ENCODE measurements around the gene MCOLN3. TPM values are rescaled to one million over a fixed set of nuclear protein-coding genes. Genes with fewer than 3 reads are reported as not detected.

MCOLN3 gene
- total and polyA plus RNA-seq, 9 of the 15 experiments (the other 6 are each of a cell fraction or from before 2014, with no cell fraction given): 0.04 to 0.05 TPM; not detected in 7

DNA sequence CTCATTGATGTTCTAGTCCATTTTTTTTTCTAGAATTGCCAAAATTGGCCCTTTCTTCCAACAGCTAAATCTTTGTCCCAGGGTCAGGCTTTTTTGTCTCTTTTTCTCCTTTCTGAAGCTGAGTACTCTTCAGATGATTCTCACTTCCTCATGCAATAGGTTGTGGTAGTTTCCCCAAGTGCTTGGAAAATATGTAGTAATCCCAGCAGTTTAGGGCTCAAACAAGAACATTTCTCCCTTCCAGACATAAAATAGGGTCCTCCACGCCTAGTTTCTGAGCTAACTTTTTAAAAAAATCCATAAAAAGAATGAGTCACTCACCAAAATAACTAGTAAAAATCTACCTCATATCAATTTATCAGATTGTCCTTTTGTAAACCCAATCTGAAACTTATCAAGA lies 10.0 kb upstream of the MCOLN3 start:
- no peaks in the 10 kb centered on the region for H4K20me1 ChIP-seq (replicated peaks; ENCODE audit: control insufficient read depth, insufficient read depth, low read length)
- TF ChIP-seq CAMTA2 (CRISPR knock-in tag; conservative IDR thresholded peaks at IDR 0.05) (no peak), KLF16 (IDR thresholded peaks at IDR 0.05) (no peak), ZNF79 (CRISPR knock-in tag; IDR thresholded peaks at IDR 0.05; ENCODE audit: low read depth) (no peak), NFRKB (IDR thresholded peaks at IDR 0.05; ENCODE audit: low read depth) (no peak), MAX (CRISPR knock-in tag; IDR thresholded peaks at IDR 0.05) (no peak), TRIM28 (IDR thresholded peaks at IDR 0.05) (no peak), BRD9 (IDR thresholded peaks at IDR 0.05; ENCODE audit: low read depth, partially characterized antibody) (no peak), MTA2 (IDR thresholded peaks at IDR 0.05; ENCODE audit: low read depth) (no peak), TFAM (CRISPR knock-in tag; conservative IDR thresholded peaks at IDR 0.05) (no peak), SMARCA5 (IDR thresholded peaks at IDR 0.05) (no peak), PYGO2 (tag; IDR thresholded peaks at IDR 0.05) (no peak), KLF13 (tag; IDR thresholded peaks at IDR 0.05; ENCODE audit: borderline replicate concordance, low read depth) (no peak), ZNF224 (CRISPR knock-in tag; IDR thresholded peaks at IDR 0.05) (no peak), L3MBTL2 (IDR thresholded peaks at IDR 0.05) (no peak)
- TF ChIP-seq, protein P1, sequence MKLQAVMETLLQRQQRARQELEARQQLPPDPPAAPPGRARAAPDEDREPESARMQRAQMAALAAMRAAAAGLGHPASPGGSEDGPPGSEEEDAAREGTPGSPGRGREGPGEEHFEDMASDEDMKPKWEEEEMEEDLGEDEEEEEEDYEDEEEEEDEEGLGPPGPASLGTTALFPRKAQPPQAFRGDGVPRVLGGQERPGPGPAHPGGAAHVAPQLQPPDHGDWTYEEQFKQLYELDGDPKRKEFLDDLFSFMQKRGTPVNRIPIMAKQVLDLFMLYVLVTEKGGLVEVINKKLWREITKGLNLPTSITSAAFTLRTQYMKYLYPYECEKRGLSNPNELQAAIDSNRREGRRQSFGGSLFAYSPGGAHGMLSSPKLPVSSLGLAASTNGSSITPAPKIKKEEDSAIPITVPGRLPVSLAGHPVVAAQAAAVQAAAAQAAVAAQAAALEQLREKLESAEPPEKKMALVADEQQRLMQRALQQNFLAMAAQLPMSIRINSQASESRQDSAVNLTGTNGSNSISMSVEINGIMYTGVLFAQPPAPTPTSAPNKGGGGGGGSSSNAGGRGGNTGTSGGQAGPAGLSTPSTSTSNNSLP (IDR thresholded peaks at IDR 0.05; ENCODE audit: borderline replicate concordance, low read depth, low read length): no peak

More for the DNA sequence above, 10.0 kb upstream of the MCOLN3 start:
- no peak overlapping the region for H2AFZ ChIP-seq (ENCODE audit: low read depth, low read length)
- H3K27ac ChIP-seq (ENCODE audit: extremely low read depth, low read depth, low read length): no peak overlapping the region
- intact Hi-C loops (cut with micrococcal nuclease): no loop called here
- H3K9me3 ChIP-seq (replicated peaks; ENCODE audit: control insufficient read depth, insufficient read depth, low read depth, low read length): no peaks in the 10 kb centered on the region
- in situ Hi-C loops (cut with MboI): no loop called here
- FAIRE-seq (no peak), ATAC-seq (no peak), DNase-seq (ENCODE audit: extremely low read depth in 1 of 4, low spot score in 3 of 4) (no peak)
- no peaks in the 10 kb centered on the region for H3K36me3 ChIP-seq (ENCODE audit: control insufficient read depth, insufficient read depth, low read length)
- ChIA-PET POLR2A (interaction anchor here (0.7 kb wide), 1 partner anchor 24 kb away, joined by 3 read pairs; no protein-coding TSS in a partner anchor), CTCF (ENCODE audit: low intra/inter-chr PET ratio) (no interaction called here)
- no peak overlapping the region for H3K4me2 ChIP-seq (ENCODE audit: insufficient read depth, low read length)
- no peaks in the 10 kb centered on the region; a peak in 1 of 5 replicates for H3K4me1 ChIP-seq (replicated peaks in 1 of 2; ENCODE audit: control insufficient read depth in 2 of 2, insufficient read depth in 2 of 2, low read length in 2 of 2)
- no TSS peak for BruUV-seq (replicated peaks)
- no peak overlapping the region for H3K9ac ChIP-seq (ENCODE audit: insufficient read depth in 1 of 2, low read depth in 2 of 2, low read length in 2 of 2)
- H3K27me3 ChIP-seq (ENCODE audit: control insufficient read depth in 2 of 2, insufficient read depth in 2 of 2, low read length in 2 of 2): peaks cover 0 to 2% of the 10 kb centered on the region in 2 experiments; a peak in 1 of 5 replicates
- no peaks in the 10 kb centered on the region for H3K79me2 ChIP-seq (ENCODE audit: control insufficient read depth, insufficient read depth, low read length)
- H3K4me3 ChIP-seq: no peak overlapping the region
- WGBS (ENCODE audit: insufficient coverage, low coverage, missing lambda C conversion rate): 0% methylated on average over 1 of the region's 1 CpG
- no peaks in the 10 kb centered on the region for H3K9me1 ChIP-seq (ENCODE audit: control insufficient read depth, insufficient read depth, low read length)
